Uterus (tissue), 2 donors: ENCODE measurements around the gene ZNF428.

Experiments used
- CTCF ChIP-seq, 4 experiments: fragments of 200-600 bp in 2 of 4; fragments of 450-650 bp in 2 of 4; sonication (generic) in 2 of 4; IDR thresholded peaks; one replicate each; pipeline ENCODE4 v1.5.1; 2016 to 2019; ENCODE audit warnings: antibody characterized with exemption in 4 of 4, mild to moderate bottlenecking in 2 of 4, moderate library complexity in 1 of 4
- POLR2A ChIP-seq, 2 donors: fragments of 450-650 bp; IDR thresholded peaks; one replicate each; pipeline ENCODE4 v1.6.1; 2016; ENCODE audit warnings: antibody characterized with exemption in 2 of 2, mild to moderate bottlenecking in 1 of 2, moderate library complexity in 1 of 2

DNA sequence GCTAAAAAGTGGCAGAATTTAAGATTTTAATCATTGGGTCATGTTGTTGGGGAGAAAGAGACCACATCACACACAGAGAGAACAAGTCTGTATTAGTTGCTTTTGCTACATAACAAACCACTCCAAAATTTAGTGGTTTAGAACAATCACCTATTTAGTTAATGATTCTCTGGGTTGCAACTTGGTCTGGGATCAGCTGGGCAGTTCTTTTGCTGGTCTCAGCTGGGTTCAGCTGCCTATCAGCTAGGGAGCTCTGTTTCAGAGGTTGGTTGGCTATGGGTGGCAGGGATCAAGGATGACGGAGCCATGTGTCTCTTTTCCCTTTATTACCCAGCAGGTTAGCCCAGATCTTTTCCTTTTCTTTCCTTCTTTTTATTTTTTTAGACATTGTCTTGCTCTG, 34.9 kb downstream of the ZNF428 start:
- no peak for TF ChIP-seq POLR2A (IDR thresholded peaks at IDR 0.05)
- TF ChIP-seq CTCF (IDR thresholded peaks at IDR 0.05), result no peak
